Psoas muscle (tissue), 8 donors: ENCODE results near the gene NR2C1. TPM values are rescaled to one million over a fixed set of nuclear protein-coding genes. Genes with fewer than 3 reads are reported as not detected.
"Not testable (repeated sequence)": the region's sequence is repeated elsewhere in the genome, so short reads cannot be mapped to it uniquely, and the experiment has no call there.

Source experiments
- ATAC-seq, 4 donors: fragments of 200-7000 bp; cut with Tn5 transposase; one replicate each; pipeline ENCODE4 v1.9.1; 2020; ENCODE audit warnings: moderate library complexity in 3 of 4, mild to moderate bottlenecking in 2 of 4
- DNase-seq, 2 donors: peaks; one replicate each; pipeline ENCODE4 v3.0.0-alpha.2; 2020
- H3K27ac ChIP-seq: fragments of 200-600 bp; one replicate; pipeline ENCODE4 v1.8.0; 2022
- H3K27me3 ChIP-seq, 3 donors: fragments of 200-600 bp in 1 of 3; one replicate each; pipeline versions ENCODE4 v1.6.1 to v1.8.0; 2013 to 2022; ENCODE audit warnings: low read length in 2 of 3, mild to moderate bottlenecking in 2 of 3, moderate library complexity in 1 of 3; ENCODE audit not compliant: insufficient read depth in 3 of 3
- H3K36me3 ChIP-seq, 2 donors: fragments of 200-600 bp in 1 of 2; one replicate each; pipeline versions ENCODE4 v1.6.1 to v1.8.0; 2013 to 2022; ENCODE audit warnings: low read depth in 1 of 2, mild to moderate bottlenecking in 1 of 2, moderate library complexity in 1 of 2; ENCODE audit not compliant: insufficient read depth in 1 of 2
- H3K4me1 ChIP-seq: fragments of 200-600 bp; one replicate; pipeline ENCODE4 v1.8.0; 2022
- H3K4me3 ChIP-seq: fragments of 200-600 bp; one replicate; pipeline ENCODE4 v1.8.0; 2022; ENCODE audit warnings: mild to moderate bottlenecking
- H3K9me3 ChIP-seq: fragments of 200-600 bp; one replicate; pipeline ENCODE4 v1.8.0; 2022
- WGBS, 3 donors: extraction: QIAGEN DNeasy Blood & Tissue Kit; methylation state at CpG; one replicate each; pipeline versions ENCODE4 v1.1.6 to v1.1.7; 2013; 5-methylcytosine and 5-hydroxymethylcytosine counted together
- intact Hi-C, 2 donors: fragments of 100-400 bp; cut with DNase I; formaldehyde crosslinking; loops; one replicate each; pipeline versions ENCODE4 v1.11.0 to v1.14.2; 2022
- polyA plus RNA-seq, 3 donors: library from polyadenylated mRNA; stranded (reverse); fragments of 200-250 nt; gene quantifications; one replicate each; pipeline ENCODE4 v1.2.3, GENCODE V29; 2013
- total RNA-seq, 4 donors: library from RNA; stranded (reverse); fragmentation: NEBNext Ultra II Directional in 2 of 4; extraction: Animal tissue kit (Norgen Biotek cat#: 25700) in 2 of 4; gene quantifications; one replicate each; pipeline versions ENCODE4 v1.2.1 to v1.2.4, GENCODE V29; 2021 to 2023
- TF ChIP-seq, protein P1 (sequence below): fragments of 200-600 bp; IDR thresholded peaks from one replicate; pipeline ENCODE4 v1.8.0; 2022; ENCODE audit warnings: antibody characterized with exemption
- donor health status: healthy with polysubstance abuse.
- donor health status: DM: no; HTN: no; CAD: no; lungs with moderate emphysema.
- donor health status: Bipolar disorder and iron deficiency.
- donor health status: healthy.
- donor health status: DM: yes; HTN: yes; CAD: no.
- donor health status: DM: no; HTN: no; CAD: no.
- donor health status: DM: no; HTN: no; CAD: no.
- donor health status: DM: yes; HTN: yes; CAD: no.

NR2C1 gene
- total and polyA plus RNA-seq, 7 donors, result 15.0 to 32.3 (median 20.5) TPM

DNA sequence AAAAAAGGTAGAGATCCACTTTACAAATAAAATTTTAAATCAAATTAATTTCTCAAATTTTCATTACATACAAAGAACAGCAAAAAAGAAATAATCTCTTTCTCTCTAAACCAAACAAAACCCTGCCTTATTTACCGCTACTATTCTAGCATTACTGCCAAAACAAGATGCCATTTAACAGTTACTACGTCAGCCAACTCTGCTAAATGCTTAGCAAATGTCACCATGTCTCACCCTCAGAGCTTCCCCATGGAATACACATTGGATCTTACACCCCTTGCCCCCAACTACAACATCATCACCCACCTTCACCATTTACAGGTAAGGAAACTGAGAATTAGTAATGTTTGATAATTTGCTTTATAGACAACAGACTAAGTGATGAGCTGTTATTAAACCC is 23.0 kb upstream of the NR2C1 start:
- TF ChIP-seq, protein P1, sequence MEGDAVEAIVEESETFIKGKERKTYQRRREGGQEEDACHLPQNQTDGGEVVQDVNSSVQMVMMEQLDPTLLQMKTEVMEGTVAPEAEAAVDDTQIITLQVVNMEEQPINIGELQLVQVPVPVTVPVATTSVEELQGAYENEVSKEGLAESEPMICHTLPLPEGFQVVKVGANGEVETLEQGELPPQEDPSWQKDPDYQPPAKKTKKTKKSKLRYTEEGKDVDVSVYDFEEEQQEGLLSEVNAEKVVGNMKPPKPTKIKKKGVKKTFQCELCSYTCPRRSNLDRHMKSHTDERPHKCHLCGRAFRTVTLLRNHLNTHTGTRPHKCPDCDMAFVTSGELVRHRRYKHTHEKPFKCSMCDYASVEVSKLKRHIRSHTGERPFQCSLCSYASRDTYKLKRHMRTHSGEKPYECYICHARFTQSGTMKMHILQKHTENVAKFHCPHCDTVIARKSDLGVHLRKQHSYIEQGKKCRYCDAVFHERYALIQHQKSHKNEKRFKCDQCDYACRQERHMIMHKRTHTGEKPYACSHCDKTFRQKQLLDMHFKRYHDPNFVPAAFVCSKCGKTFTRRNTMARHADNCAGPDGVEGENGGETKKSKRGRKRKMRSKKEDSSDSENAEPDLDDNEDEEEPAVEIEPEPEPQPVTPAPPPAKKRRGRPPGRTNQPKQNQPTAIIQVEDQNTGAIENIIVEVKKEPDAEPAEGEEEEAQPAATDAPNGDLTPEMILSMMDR, result no peak
- Histone ChIP-seq H3K27me3 (no peaks in the 10 kb centered on the region), H3K27ac (peak overlapping the region; percentile 23), H3K4me1 (peaks cover 14% of the 10 kb centered on the region), H3K36me3 (peaks cover 0 to 14% of the 10 kb centered on the region in 2 donors), H3K9me3 (no peaks in the 10 kb centered on the region), H3K4me3 (no peak overlapping the region)
- intact Hi-C loops, result no loop called here
- ATAC-seq (peak in 2 of 4 donors; percentile 42 to 44), DNase-seq (no peak)
- 15 to 28% (median 26%) methylated on average over 2 of the region's 2 CpGs for WGBS, 3 donors

DNA sequence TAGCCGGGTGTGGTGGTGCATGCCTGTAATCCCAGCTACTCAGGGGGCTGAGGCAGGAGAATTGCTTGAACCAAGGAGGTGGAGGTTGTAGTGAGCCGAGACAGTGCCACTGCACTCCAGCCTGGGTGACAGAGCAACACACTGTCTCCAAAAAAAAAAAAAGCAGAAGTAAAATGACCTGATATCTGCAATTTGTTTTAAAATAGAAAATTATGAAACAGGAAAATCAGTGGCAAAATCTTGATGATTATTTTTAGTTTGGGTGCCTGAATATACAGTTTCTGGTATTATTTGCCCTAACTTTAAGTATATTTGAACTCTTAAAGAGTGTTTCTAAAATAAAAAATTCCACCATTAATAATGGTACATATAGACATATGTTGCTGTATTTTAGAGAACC is 22.4 kb upstream of the NR2C1 start:
- peaks cover 14% of the 10 kb centered on the region for H3K4me1 ChIP-seq
- H3K36me3 ChIP-seq, result peaks cover 0 to 15% of the 10 kb centered on the region in 2 donors
- WGBS, 3 donors, result 74 to 85% (median 83%) methylated on average over 2 of the region's 2 CpGs
- H3K27me3 ChIP-seq, intact Hi-C loops, H3K27ac ChIP-seq, H3K9me3 ChIP-seq, H3K4me3 ChIP-seq, ATAC-seq, DNase-seq: not testable (repeated sequence)

DNA sequence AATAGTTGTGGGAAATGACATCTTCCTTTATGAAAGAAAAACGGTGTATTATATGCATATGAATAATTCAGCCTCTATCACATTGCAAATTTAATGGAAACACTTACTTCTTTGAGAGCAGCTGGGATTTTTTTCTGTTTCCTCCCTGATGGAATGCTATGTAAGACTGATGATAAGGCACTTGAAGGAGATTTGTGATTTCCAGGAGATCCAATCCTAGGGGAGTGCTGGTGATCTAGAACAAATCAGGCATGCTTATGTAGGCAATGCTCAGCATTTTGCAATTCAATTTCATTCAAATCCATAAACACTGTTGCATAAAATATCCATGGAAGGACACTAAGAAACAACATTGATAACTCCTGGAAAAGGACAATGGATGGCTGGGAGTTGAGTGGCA is 16.0 kb upstream of the NR2C1 start:
- intact Hi-C loops, result no loop called here

DNA sequence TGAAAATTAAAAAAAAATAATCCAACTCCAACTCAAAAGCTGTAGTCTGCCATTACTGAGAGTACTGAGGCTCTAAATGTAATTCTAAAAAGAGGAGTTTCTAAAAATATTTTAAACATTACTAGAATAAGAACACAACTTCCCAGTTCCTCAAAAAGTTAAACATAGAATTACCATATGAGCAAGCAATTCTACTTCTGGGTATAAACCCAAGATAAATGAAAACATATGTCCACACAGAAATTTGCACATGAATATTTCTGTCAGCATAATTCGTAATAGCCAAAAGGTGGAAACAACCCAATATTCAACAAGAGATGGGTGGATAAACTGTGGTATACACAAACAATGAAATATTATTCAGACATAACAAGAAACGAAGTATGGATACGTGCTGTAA is 15.0 kb upstream of the NR2C1 start:
- TF ChIP-seq, protein P1, result no peak
- no peaks in the 10 kb centered on the region for H3K9me3 ChIP-seq
- H3K27me3 ChIP-seq, result no peaks in the 10 kb centered on the region
- DNase-seq (no peak), ATAC-seq (no peak)
- H3K4me1 ChIP-seq, result peaks cover 13% of the 10 kb centered on the region
- peaks cover 0 to 28% of the 10 kb centered on the region in 2 donors for H3K36me3 ChIP-seq
- intact Hi-C loops, result no loop called here
- no peak overlapping the region for H3K4me3 ChIP-seq
- H3K27ac ChIP-seq, result no peak overlapping the region
- WGBS, 3 donors, result 84 to 89% (median 87%) methylated on average over 3 of the region's 3 CpGs

More for the DNA sequence above, 16.0 kb upstream of the NR2C1 start:
- no peak for ATAC-seq
- Histone ChIP-seq H3K4me1 (peaks cover 3% of the 10 kb centered on the region), H3K9me3 (no peaks in the 10 kb centered on the region), H3K4me3 (no peak overlapping the region), H3K36me3 (peaks cover 0 to 28% of the 10 kb centered on the region in 2 donors), H3K27ac (no peak overlapping the region), H3K27me3 (no peaks in the 10 kb centered on the region)
- 51 to 67% (median 57%) methylated on average over 1 of the region's 1 CpG for WGBS, 3 donors
- DNase-seq, result no peak
- TF ChIP-seq, protein P1, result no peak

DNA sequence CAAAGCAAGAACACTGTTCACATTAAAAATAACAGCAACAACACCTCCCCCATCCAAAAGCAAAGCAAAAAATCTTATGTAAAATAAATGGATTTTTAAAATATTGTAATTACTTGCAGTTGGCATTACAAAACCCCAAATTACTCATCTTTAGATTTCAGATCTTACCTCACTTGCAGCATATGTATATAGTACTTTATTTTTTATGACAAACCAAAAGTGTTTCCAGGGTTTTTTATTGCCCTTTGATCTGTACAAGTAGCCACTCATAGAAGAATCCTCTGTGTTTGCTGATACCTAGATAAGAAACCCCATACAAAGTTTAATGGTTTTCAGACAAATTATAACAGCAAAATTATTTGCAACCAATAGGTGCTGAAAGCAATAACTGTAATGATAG is 12.2 kb upstream of the NR2C1 start:
- Histone ChIP-seq H3K9me3 (no peaks in the 10 kb centered on the region), H3K27ac (no peak overlapping the region), H3K36me3 (peaks cover 0 to 13% of the 10 kb centered on the region in 2 donors), H3K4me3 (no peak overlapping the region), H3K4me1 (peaks cover 18% of the 10 kb centered on the region), H3K27me3 (no peaks in the 10 kb centered on the region)
- no peak for DNase-seq
- ATAC-seq, result no peak
- TF ChIP-seq, protein P1, result no peak
- intact Hi-C loops, result no loop called here
